Endothelial cell of umbilical vein (primary cell): ENCODE data around the gene PAX6.

Experiments
- EZH2 ChIP-seq: IDR thresholded peaks from 2 replicates; pipeline ENCODE4 v1.6.1; 2012; ENCODE audit warnings: borderline replicate concordance, low read depth, mild to moderate bottlenecking, moderate library complexity, low read length, inconsistent platforms; ENCODE audit not compliant: severe bottlenecking
- FOS ChIP-seq: IDR thresholded peaks from 2 replicates; pipeline ENCODE4 v1.6.1; 2011; ENCODE audit warnings: mild to moderate bottlenecking, low read length, moderate library complexity, borderline replicate concordance; ENCODE audit not compliant: insufficient read depth
- GATA2 ChIP-seq: IDR thresholded peaks from 2 replicates; pipeline ENCODE4 v1.7.0; 2011; ENCODE audit warnings: low read depth, mild to moderate bottlenecking, moderate library complexity, mixed read lengths, low read length; ENCODE audit not compliant: insufficient read length, insufficient read depth
- MAX ChIP-seq: IDR thresholded peaks from 2 replicates; pipeline ENCODE4 v1.6.1; 2011; ENCODE audit not compliant: insufficient read depth, insufficient read length
- MYC ChIP-seq: IDR thresholded peaks from one replicate; pipeline ENCODE4 v1.6.1; 2011; ENCODE audit warnings: mild to moderate bottlenecking, low read depth, low read length
- POLR2A ChIP-seq: IDR thresholded peaks from 2 replicates; pipeline ENCODE4 v1.6.1; 2012; ENCODE audit warnings: low read depth, mild to moderate bottlenecking, control low read depth, low read length
- POLR2AphosphoS5 ChIP-seq: IDR thresholded peaks from 2 replicates; pipeline ENCODE4 v1.6.1; 2012; ENCODE audit warnings: low read depth, mild to moderate bottlenecking, control low read depth, low read length, moderate library complexity; ENCODE audit not compliant: insufficient read depth
- TF ChIP-seq, protein P1 (sequence below), 2 donors: IDR thresholded peaks; 1 replicate in 1 of 2; 2 replicates in 1 of 2; pipeline ENCODE4 v1.5.1; 2011; ENCODE audit warnings: low read length in 2 of 2, mild to moderate bottlenecking in 2 of 2, moderate library complexity in 2 of 2, control low read depth in 1 of 2, inconsistent platforms in 1 of 2, low read depth in 1 of 2; ENCODE audit not compliant: insufficient read depth in 1 of 2; ENCODE audit errors: extremely low read depth in 1 of 2

GRCh38 chr11:31815711-31816467 is 4.8 kb upstream of the PAX6 start:
- TF ChIP-seq, protein P1, sequence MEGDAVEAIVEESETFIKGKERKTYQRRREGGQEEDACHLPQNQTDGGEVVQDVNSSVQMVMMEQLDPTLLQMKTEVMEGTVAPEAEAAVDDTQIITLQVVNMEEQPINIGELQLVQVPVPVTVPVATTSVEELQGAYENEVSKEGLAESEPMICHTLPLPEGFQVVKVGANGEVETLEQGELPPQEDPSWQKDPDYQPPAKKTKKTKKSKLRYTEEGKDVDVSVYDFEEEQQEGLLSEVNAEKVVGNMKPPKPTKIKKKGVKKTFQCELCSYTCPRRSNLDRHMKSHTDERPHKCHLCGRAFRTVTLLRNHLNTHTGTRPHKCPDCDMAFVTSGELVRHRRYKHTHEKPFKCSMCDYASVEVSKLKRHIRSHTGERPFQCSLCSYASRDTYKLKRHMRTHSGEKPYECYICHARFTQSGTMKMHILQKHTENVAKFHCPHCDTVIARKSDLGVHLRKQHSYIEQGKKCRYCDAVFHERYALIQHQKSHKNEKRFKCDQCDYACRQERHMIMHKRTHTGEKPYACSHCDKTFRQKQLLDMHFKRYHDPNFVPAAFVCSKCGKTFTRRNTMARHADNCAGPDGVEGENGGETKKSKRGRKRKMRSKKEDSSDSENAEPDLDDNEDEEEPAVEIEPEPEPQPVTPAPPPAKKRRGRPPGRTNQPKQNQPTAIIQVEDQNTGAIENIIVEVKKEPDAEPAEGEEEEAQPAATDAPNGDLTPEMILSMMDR (IDR thresholded peaks at IDR 0.05; ENCODE audit: extremely low read depth in 1 of 2, insufficient read depth in 1 of 2, low read depth in 1 of 2, low read length in 2 of 2), result no peak
- TF ChIP-seq POLR2AphosphoS5 (no peak), GATA2 (no peak), MYC (no peak), EZH2 (peak; percentile 71), POLR2A (no peak), FOS (no peak), MAX (no peak)
